GM12878 (cell line): ENCODE measurements around the gene AQP5. TPM values are rescaled to one million over a fixed set of nuclear protein-coding genes. Genes with fewer than 3 reads are reported as not detected.

ENCODE experiments used
- ATAC-seq: fragments of 200-7000 bp; cut with Tn5 transposase; 3 replicates; pipeline ENCODE4 v1.9.1; 2020; ENCODE audit warnings: mild to moderate bottlenecking, moderate library complexity
- BruUV-seq: library from RNA; stranded (reverse); fragments of 400-500 nt; replicated peaks from 2 replicates; lab custom pipeline; 2021; lab: Mats Ljungman, UMichigan
- CTCF ChIA-PET: fragments of 300-600 bp; sonication (Branson Sonifier 250); formaldehyde crosslinking; extraction: SDS; loops from one replicate; lab custom pipeline; 2021; ENCODE audit warnings: inconsistent platforms; lab: Yijun Ruan, JAX
- POLR2A ChIA-PET: fragments of 350-600 bp; formaldehyde crosslinking; extraction: SDS; loops from one replicate; lab custom pipeline; 2021; ENCODE audit warnings: inconsistent platforms; lab: Charles Lee
- RAD21 ChIA-PET: fragments of 300-600 bp; sonication (Branson Sonifier 250); formaldehyde crosslinking; loops from one replicate; lab custom pipeline; 2023; ENCODE audit warnings: antibody characterized with exemption; ENCODE audit not compliant: unreplicated experiment; lab: Charles Lee
- SMC1A ChIA-PET: fragments of 300-600 bp; sonication (Branson Sonifier 250); formaldehyde crosslinking; loops from one replicate; lab custom pipeline; 2023; ENCODE audit not compliant: unreplicated experiment, uncharacterized antibody; lab: Charles Lee
- DNase-seq: peaks from one replicate; pipeline ENCODE4 v3.0.0-alpha.2; 2011; ENCODE audit warnings: low read depth, low spot score
- FAIRE-seq: peaks from 3 replicates; lab custom pipeline; 2011; peaks lifted over from hg19 to GRCh38; lab: Jason Lieb, UNC
- H2AFZ ChIP-seq: 2 replicates; pipeline ENCODE4 v1.6.0; 2011; ENCODE audit warnings: low read depth, low read length, control low read depth; ENCODE audit not compliant: control insufficient read depth
- H3K27ac ChIP-seq: 2 replicates; pipeline ENCODE4 v1.5.1; 2011; ENCODE audit warnings: control low read depth; ENCODE audit not compliant: control insufficient read depth, insufficient read depth
- H3K27me3 ChIP-seq, 2 experiments: replicated peaks in 1 of 2; 2 replicates each; pipeline versions ENCODE4 v1.6.0 to v1.6.1; 2011; ENCODE audit warnings: low read length in 1 of 2; ENCODE audit not compliant: control insufficient read depth in 2 of 2, insufficient read depth in 2 of 2
- H3K36me3 ChIP-seq, 2 experiments: 2 replicates each; pipeline ENCODE4 v1.5.1; 2011; ENCODE audit warnings: low read length in 1 of 2; ENCODE audit not compliant: control insufficient read depth in 2 of 2, insufficient read depth in 2 of 2
- H3K4me1 ChIP-seq: 2 replicates; pipeline ENCODE4 v1.6.1; 2011; ENCODE audit warnings: mild to moderate bottlenecking, low read length, moderate library complexity, mixed read lengths; ENCODE audit not compliant: control insufficient read depth, insufficient read depth
- H3K4me2 ChIP-seq: 2 replicates; pipeline ENCODE4 v1.6.0; 2011; ENCODE audit warnings: control low read depth; ENCODE audit not compliant: control insufficient read depth, insufficient read depth
- H3K4me3 ChIP-seq: fragments of 200-600 bp; sonication (generic); 2 replicates; pipeline ENCODE4 v1.5.1; 2016
- H3K79me2 ChIP-seq: 2 replicates; pipeline ENCODE4 v1.6.0; 2011; ENCODE audit warnings: low read length; ENCODE audit not compliant: control insufficient read depth, insufficient read depth
- H3K9ac ChIP-seq: 2 replicates; pipeline ENCODE4 v1.8.0; 2011; ENCODE audit warnings: low read length, control low read depth, mixed read lengths; ENCODE audit not compliant: control insufficient read depth, insufficient read depth
- H3K9me3 ChIP-seq: replicated peaks from 3 replicates; pipeline ENCODE4 v1.5.1; 2011; ENCODE audit warnings: mild to moderate bottlenecking, low read length; ENCODE audit not compliant: control insufficient read depth, insufficient read depth
- H4K20me1 ChIP-seq: 2 replicates; pipeline ENCODE4 v1.6.0; 2011; ENCODE audit not compliant: control insufficient read depth, insufficient read depth
- CHD4 ChIP-seq: fragments of 200-600 bp; sonication (generic); IDR thresholded peaks from 2 replicates; pipeline ENCODE4 v1.6.1; 2016; ENCODE audit warnings: mild to moderate bottlenecking
- KLF5 ChIP-seq: fragments of 450-650 bp; IDR thresholded peaks from 2 replicates; pipeline ENCODE4 v1.6.1; 2014; ENCODE audit warnings: mild to moderate bottlenecking; ENCODE audit not compliant: partially characterized antibody
- NR2F1 ChIP-seq: fragments of 450-650 bp; conservative IDR thresholded peaks from 2 replicates; pipeline ENCODE4 v1.6.1; 2017; ENCODE audit warnings: mild to moderate bottlenecking
- SUZ12 ChIP-seq: fragments of 200-600 bp; sonication (generic); IDR thresholded peaks from one replicate; pipeline ENCODE4 v1.6.1; 2018; ENCODE audit warnings: antibody characterized with exemption, mild to moderate bottlenecking; ENCODE audit not compliant: unreplicated experiment
- WGBS: methylation state at CpG from one replicate; pipeline ENCODE4 v1.1.6; 2016; ENCODE audit warnings: low lambda C conversion rate; ENCODE audit not compliant: insufficient replicate concordance, insufficient coverage; ENCODE audit errors: missing lambda C conversion rate; 5-methylcytosine and 5-hydroxymethylcytosine counted together
- in situ Hi-C: fragments of 300-500 bp; cut with MboI; formaldehyde crosslinking; loops from 9 replicates; pipeline ENCODE4 v1.14.3; 2018; ENCODE audit warnings: mixed read lengths
- intact Hi-C: fragments of 100-400 bp; cut with micrococcal nuclease; formaldehyde crosslinking; loops from one replicate; pipeline ENCODE4 v1.14.2; 2022; ENCODE audit not compliant: unreplicated experiment
- polyA plus RNA-seq, 11 experiments: library from polyadenylated mRNA; depleted of rRNA in 4 of 11; unstranded in 6 of 11; stranded (reverse) in 5 of 11; fragments of >200 nt; fragmentation: Nextera tagmentation in 4 of 11; fragmentation: Illumina TruSeq in 1 of 11; extraction: Ambion mirVana in 4 of 11; extraction: Trizol in 1 of 11; gene quantifications; 1 replicate in 1 of 11; 2 replicates in 10 of 11; pipeline versions ENCODE4 v1.2.1 to v1.2.3, GENCODE V29; 2011 to 2016; ENCODE audit warnings: inconsistent platforms in 2 of 11, missing spikeins in 2 of 11, low read depth in 1 of 11
- total RNA-seq, 4 experiments: library from RNA; depleted of rRNA in 3 of 4; stranded (reverse); fragments of >200 nt in 3 of 4; fragmentation: Illumina TruSeq in 1 of 4; extraction: Trizol in 1 of 4; gene quantifications; 2 replicates each; pipeline versions ENCODE4 v1.2.1 to v1.2.3, GENCODE V29; 2013 to 2021

Gene AQP5
- total and polyA plus RNA-seq, 10 of the 15 experiments (the other 5 are each of a cell fraction or from before 2014, with no cell fraction given) = not detected

DNA sequence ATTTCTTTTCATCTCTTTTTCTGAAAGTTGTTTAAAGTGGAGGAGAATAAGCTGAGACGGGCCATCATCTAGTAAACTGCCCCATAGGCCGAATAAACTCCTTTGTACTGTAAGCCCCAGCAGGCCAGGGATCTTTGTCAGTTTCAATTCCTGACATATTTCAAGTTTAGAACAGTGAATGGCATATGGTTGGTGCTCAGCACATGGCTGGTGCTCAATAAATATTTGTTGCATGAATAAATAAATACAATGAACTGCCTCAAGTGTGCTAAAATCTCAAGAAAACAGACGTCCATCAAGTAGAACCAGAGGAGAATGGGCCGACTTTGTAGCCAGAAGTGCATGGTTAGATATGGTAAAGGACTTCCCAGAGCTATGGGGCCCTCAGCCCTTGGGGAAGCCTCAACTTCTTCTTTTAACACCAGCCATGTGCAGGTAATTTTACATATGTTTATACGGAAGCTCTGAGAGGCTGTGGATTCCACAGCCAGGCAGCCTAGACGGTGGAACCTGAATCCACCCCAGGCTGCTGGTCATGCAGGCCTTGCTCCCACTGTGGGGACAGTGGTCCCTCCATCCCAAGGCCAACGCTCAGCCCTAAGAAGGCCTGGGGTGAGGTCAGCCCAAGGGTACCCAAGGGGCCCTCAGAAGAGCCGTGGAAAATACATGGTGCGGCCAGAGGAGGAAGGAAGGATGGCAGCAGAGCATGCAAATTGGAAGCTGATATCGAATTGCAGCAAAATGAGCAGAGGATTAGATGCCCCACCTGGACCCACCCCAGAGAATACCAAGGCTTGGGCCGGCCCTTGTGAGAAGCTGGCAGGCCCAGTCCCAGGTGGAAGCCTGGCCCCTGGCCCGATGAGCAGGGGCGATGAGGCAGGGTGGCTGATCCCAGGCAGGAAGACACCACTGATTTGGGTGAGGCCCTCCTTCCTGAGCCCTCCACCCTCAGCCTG is 19.8 kb upstream of the AQP5 start (continued):
- TF ChIP-seq NR2F1 (no peak), SUZ12 (no peak), CHD4 (no peak)
- TF ChIP-seq, all 136 proteins: peak for 0

DNA sequence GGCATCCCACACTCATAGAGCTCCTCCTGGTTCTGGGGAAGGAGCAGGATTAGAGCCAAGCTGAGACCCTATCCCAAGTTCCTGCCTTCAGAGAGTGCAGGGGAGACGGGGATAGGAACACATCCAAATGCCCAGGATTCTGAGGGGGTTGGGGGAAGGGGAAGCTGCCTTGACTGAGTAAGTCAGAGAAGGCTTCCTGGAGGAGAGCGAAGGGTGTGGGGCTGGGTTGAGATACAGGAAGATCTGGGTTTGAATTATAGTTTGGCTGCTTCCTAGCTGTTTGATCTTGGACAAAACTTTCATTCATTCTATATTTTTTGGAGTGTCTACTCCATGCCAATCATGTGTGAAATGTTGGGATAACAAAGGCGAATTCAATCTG is 19.2 kb upstream of the AQP5 start:
- DNase-seq (no peak), ATAC-seq (no peak), FAIRE-seq (no peak)
- no peak overlapping the region for H3K4me3 ChIP-seq
- RAD21 ChIA-PET = no interaction called here
- TF ChIP-seq KLF5 = no peak
- intact Hi-C loops = no loop called here
- 39% methylated on average over 3 of the region's 3 CpGs for WGBS
- no peaks in the 10 kb centered on the region for H4K20me1 ChIP-seq
- H3K4me1 ChIP-seq = no peaks in the 10 kb centered on the region
- H3K9me3 ChIP-seq = no peaks in the 10 kb centered on the region
- no peak overlapping the region for H3K9ac ChIP-seq
- no peaks in the 10 kb centered on the region for H3K36me3 ChIP-seq
- POLR2A ChIA-PET = interaction anchor here (0.5 kb wide), 1 partner anchor 722 kb away, joined by 7 read pairs; no protein-coding TSS in a partner anchor
- no peaks in the 10 kb centered on the region for H3K27me3 ChIP-seq
- H3K79me2 ChIP-seq = no peaks in the 10 kb centered on the region
- in situ Hi-C loops = no loop called here
- H3K27ac ChIP-seq = no peak overlapping the region
- BruUV-seq = no TSS peak
- CTCF ChIA-PET = interaction anchor here (1.0 to 2.0 kb wide), 4 partner anchors 11 to 75 kb away, joined by 3 to 8 read pairs (median 3); no protein-coding TSS in a partner anchor
- no peak overlapping the region for H2AFZ ChIP-seq
- no peak overlapping the region for H3K4me2 ChIP-seq
- SMC1A ChIA-PET = no interaction called here
